HG03045 (cell line): ENCODE measurements around the gene UROS.

Source experiments
- ATAC-seq: cut with Tn5 transposase; IDR thresholded peaks from one replicate; pipeline ENCODE4 v1.9.1; 2021; ENCODE audit warnings: mild to moderate bottlenecking, moderate library complexity; ENCODE audit not compliant: unreplicated experiment

UROS gene

DNA sequence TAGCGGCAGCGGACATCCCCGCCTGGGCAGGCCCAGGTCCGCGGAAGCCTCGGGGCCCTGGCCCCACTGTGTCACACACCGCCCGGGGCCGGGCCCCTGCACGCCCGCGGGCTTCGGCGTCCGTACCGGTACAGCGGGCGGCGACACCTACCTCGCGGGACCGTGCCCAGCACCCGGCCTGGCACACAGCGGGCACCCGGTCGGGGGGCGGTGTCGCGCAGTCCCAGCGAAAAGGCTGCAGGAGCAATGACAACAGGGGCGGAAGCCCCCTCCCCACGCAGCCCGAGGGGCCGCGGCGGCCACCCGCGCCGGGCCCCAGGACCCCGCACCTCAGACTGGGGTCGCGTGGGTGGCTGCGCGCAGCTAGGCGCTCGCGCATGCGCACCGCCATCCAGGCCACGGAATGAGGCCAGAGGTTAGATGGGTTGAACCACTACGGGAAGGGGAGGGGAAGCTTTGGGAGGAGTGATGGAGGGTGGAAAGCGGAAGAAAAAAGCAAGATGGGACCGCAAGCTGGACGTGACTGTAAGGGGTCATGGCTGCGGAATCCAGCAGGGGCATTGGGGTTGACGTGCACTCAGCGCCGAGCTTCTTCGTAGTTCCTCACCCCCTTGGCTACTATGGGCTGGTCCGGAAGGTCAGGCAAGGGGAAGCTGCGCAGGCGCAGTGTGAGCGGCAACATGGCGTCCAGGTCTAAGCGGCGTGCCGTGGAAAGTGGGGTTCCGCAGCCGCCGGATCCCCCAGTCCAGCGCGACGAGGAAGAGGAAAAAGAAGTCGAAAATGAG is at the start of gene UROS, which contains the start of gene BCCIP:
UROS (minus strand) TSS at position 381 of the 785 bp plus-strand sequence. CDS start 6,759 bp downstream, outside the sequence.
BCCIP (plus strand) TSS at position 669 of the 785 bp plus-strand sequence; CDS start at position 681, 12 bp downstream.
- ATAC-seq, result peak; percentile 79

GRCh38 chr10:125871338-125871737 is 48.3 kb upstream of the UROS start:
- no peak for ATAC-seq

DNA sequence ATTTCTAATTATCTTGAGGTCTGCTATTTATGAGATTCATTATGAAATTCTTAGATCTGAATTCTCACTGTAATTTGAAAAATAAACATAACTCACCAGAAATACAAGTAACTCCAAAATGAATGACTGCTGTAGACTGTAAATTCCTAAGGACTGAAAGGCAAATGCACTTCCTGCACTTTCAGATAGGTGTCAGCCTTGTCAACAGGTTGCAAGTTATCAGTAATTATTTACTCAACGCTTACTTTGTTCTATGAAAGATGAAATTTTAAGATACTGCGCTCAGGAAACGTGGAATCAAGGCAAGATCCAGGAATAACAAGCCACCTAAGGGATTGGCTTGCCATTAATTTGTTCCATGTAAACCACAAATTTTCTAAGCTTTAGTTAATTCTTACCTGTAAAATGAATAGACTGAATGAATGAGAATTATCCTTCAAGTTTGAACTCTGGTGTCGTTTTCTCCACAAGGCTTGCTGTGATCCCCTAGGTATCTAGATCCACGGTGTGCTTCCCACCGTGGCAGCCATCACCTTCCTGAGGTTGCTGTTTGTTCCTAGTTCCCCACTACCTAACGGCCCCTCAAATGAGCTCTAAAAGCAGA is 45.4 kb upstream of the UROS start:
- no peak for ATAC-seq

DNA sequence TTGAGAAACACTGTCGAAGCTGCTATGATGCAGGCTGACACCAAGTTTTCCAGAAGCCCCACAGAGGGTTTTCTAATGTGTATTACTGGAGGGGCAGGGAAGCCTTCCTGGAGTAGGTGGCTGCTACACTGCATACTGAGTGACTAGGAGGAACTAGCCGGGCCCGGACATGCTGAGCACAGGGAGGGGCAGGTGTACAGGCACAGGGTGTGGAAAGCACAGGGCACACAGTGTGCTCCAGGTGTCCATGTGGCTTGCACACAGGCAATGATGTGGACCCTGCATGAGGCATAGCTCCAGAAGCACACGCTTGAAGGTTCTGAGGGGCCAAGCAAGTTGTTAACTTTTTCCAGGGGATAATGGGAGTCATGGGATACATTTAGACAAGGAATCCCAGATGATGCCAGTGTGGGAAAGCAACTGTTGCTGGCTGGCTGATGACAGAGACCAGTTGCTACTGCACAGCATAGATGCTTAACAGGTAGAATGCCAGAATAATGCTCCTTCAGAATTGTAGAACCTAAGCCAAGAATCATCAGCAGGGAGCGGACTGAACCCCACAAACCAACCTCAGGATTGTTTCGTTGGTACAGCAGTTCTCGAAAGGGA is 43.5 kb upstream of the UROS start:
- ATAC-seq, result no peak

DNA sequence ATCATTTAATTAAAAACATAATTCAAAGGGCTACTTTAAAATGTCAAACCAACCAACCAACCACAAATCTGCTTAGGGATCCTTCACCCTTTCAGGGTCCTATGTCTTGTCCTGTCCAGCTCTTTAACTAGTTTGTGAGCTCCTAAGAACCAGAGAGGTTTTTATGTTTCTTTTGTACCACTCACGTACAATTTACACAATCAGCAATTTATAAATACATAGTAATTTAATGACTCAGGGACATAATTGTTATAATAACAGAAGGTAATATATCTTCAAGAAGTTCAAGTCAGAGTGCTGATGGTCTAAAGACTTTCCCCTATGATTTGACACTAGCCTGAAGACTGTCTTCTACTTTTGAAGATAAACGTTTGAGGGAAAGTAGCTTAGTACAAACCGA is 42.1 kb upstream of the UROS start:
- no peak for ATAC-seq

DNA sequence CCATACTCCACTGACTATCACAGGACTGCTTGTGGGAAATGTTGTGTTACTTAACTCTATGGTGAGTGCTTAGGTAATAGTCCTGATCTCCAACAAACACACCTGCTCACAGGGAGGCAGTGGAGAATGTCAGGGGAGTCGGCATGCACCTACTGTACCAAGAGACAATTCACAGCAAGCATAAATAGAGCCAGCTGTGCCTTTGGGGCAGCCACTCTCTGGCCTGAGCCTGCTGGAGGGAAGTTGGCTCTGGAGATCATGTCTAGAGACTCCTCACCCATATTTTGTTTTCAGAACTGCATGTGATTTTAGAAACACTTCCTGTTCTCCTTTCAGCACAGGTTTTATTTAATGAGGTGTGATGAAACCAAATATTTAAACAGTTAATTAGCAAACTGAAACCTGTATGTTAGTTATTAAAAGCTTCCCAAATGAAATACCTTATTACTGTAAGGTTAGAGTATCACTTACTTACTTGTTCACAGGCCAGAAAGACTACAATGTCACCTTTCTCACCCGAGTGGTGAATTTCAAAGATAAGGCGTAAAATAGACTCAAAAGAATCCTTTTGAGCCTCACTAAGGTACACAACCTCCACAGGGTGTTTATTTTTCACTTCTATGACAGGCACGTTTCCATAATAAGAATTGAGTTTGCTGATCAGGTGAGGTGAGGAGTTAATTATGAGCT is 36.2 kb upstream of the UROS start:
- no peak for ATAC-seq

DNA sequence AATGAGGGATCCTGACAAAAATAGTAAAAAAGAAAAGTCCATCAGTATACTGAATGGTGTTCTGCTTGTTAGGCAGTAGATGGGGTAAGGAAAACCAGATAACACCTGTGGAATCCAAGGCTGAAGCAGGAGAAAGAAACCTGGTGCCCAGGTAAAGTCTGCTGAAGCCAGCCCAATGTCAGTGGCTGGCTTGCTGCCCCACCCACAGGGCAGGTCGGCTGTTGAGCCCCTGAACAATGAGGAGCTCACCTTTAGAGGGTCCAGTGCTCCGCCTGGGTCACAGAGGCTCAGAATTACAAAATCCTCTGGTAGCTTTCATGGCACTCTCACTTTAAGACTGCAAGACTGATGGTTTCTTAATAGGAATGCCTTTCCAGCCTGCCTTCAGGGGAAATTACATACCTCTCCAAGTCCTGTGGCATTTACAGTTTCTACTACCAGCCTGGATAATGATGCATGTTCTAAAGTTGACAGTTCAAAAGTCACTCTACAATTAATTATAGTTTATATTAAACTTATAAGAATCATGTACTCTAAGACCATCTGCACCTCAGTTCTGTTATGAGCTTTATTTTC is 34.2 kb upstream of the UROS start:
- no peak for ATAC-seq

DNA sequence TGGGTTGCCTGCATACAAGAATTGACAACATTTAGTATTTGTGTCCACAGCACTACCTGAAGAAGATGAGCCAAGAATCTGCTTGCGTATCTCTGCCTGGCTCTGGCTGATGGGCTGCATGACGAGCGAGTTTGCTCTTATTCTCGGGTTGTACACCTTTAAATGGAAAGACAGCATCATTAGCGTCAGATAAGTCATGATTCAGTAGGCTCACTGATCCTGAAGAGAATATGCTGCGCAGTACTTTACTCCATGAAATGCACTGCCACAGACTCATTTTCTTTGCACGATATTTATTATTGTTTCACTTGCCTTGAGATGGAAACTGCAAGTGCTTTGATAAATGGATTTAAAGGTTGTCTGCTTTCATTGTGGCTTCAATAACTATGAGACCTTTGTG is 29.4 kb upstream of the UROS start:
- no peak for ATAC-seq

- no peak for ATAC-seq
These were observed 28.0 kb upstream of the UROS start for GRCh38 chr10:125850766-125851731.

DNA sequence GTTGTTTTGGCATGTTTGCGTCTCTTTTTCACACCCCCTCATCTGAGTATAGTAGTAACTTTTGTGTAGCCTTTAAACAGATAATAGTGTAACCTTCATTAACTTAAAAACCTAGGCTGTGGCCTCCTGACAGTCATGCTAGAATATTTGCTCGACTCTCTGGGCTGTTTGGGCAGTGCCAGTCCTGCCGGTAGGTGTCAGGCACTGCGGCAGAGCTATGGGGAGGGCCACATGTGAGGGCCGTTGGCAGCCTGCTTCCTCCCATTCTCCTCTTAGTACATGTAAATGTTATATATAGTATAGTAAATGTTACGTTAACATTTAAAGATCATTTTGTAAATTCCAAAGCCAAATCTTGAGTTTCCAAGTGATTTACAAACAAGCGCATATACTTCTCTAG is 26.4 kb upstream of the UROS start:
- no peak for ATAC-seq

DNA sequence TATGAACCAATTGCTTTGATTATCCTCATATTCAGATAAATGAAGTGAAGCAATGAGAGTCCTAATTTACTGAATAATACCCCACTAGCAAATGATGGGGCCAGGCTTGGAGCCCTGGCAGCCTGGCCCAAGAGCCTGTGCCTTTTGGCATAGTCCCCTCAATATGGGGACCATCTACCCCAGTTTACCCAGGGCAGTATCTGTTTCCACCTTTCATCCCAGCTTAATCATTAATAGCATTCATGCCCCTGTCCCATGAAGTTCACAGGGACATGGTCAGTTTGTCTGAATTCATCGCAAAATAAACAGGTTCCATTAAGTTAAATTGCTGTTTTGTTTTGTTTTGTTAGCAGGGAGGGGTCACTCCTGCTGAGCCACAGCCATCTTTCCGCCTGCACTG is 25.8 kb upstream of the UROS start:
- ATAC-seq, result no peak

DNA sequence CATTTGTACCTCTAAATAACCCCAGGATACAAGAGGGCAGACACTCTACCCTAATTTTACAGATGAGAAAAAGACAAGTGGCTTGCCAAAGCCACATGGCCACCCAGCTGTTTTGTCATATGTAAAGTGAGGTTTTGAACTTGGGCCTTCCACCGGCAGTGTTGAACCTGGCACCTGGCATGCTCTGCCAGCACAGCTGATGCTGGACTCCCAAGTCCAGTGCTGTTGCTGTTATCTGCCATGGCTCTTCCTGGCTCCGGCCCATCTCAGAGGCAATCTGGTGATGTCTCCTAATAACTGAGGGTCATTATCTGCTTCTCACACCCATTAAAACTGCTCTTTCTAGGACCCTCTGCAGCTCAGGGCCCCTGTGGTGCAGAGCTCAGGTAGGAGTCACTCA is 25.3 kb upstream of the UROS start:
- ATAC-seq, result no peak

GRCh38 chr10:125846894-125847293 is 23.8 kb upstream of the UROS start:
- no peak for ATAC-seq

DNA sequence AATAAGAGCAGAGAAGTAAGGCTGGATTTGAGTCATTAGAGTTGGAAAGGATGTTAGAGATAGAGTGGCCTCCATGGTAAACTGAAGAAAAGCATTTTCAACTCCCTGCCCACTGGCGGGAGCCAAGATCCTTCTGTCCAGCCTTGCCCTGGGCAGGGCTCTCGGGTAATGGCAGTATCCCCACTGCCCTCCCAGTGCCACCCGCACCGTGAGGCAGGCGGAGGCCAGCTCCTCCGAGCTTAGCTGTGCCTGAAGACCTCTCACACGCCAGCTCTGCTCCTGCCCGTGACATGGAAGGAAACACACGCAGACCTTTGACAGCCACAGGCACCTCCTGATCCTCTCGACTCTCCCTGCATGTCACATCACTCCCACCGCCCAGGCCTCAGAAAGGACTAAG is 22.6 kb upstream of the UROS start:
- ATAC-seq, result no peak

- no peak for ATAC-seq
These were observed 21.7 kb upstream of the UROS start for GRCh38 chr10:125844751-125845221.

GRCh38 chr10:125843603-125844329 is 20.7 kb upstream of the UROS start:
- no peak for ATAC-seq

DNA sequence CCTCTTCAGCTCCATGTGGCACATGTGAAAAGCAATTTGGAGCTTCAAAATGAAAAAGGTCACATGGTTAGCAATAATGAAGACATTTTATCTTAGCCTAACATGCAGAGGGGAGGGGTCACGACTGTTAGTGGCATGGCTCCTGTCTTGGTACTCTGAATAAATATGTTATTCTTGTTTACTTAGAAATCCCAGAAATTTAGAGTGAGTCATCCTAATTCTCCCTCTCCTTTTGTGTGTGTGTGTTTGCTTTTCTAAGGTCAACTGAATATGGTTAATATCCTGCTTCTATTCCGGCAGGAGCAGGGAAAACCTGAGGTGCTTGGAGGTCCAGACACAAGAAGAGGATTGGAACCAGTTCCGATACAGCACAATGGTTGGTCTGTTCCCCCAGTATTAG is 17.9 kb upstream of the UROS start:
- no peak for ATAC-seq

- no peak for ATAC-seq
These were observed 17.3 kb upstream of the UROS start for GRCh38 chr10:125840406-125840805.
